ENCODE results near the gene COL15A1.

GRCh38 chr9:98908897-98909634, 34.6 kb upstream of the COL15A1 start:
- TF ChIP-seq CTCF (conservative IDR thresholded peaks at IDR 0.05; ENCODE audit: low read length) (no peak), EZH2phosphoT487 (IDR thresholded peaks at IDR 0.05; ENCODE audit: borderline replicate concordance) (no peak)
